Mesenchymal stem cell (in vitro differentiated cells and primary cell): ENCODE measurements around the gene HIVEP3.

Experiments used
- DNase-seq: peaks from one replicate; pipeline ENCODE4 v3.0.0-alpha.2; 2013
- H2AFZ ChIP-seq: one replicate; pipeline ENCODE4 v1.6.1; 2013; ENCODE audit warnings: low read depth, mild to moderate bottlenecking, control low read depth, inconsistent platforms, low read length, moderate library complexity
- H2AK5ac ChIP-seq: 2 replicates; pipeline ENCODE4 v1.6.1; 2013; ENCODE audit warnings: low read length, moderate library complexity, mild to moderate bottlenecking, inconsistent platforms; ENCODE audit not compliant: severe bottlenecking
- H2BK120ac ChIP-seq: one replicate; pipeline ENCODE4 v1.6.1; 2013; ENCODE audit warnings: low read depth, mild to moderate bottlenecking, inconsistent platforms, low read length, moderate library complexity
- H2BK12ac ChIP-seq, 2 experiments: one replicate each; pipeline ENCODE4 v1.6.1; 2013; ENCODE audit warnings: inconsistent platforms in 2 of 2, low read length in 2 of 2, mild to moderate bottlenecking in 2 of 2, moderate library complexity in 2 of 2, control low read depth in 1 of 2
- H2BK15ac ChIP-seq: one replicate; pipeline ENCODE4 v1.6.1; 2013; ENCODE audit warnings: mild to moderate bottlenecking, low read depth, inconsistent platforms; ENCODE audit not compliant: poor library complexity, severe bottlenecking
- H2BK5ac ChIP-seq: 2 replicates; pipeline ENCODE4 v1.6.1; 2013; ENCODE audit warnings: low read depth, mild to moderate bottlenecking, low read length, control low read depth, inconsistent platforms; ENCODE audit not compliant: poor library complexity, severe bottlenecking
- H3K14ac ChIP-seq, 2 experiments: one replicate each; pipeline ENCODE4 v1.6.1; 2013; ENCODE audit warnings: inconsistent platforms in 2 of 2, low read length in 2 of 2, control low read depth in 1 of 2, mild to moderate bottlenecking in 1 of 2, moderate library complexity in 1 of 2
- H3K18ac ChIP-seq, 2 experiments: one replicate each; pipeline ENCODE4 v1.6.1; 2013; ENCODE audit warnings: inconsistent platforms in 2 of 2, low read length in 2 of 2, control low read depth in 1 of 2, low read depth in 1 of 2, mild to moderate bottlenecking in 1 of 2
- H3K23ac ChIP-seq, 2 experiments: one replicate each; pipeline ENCODE4 v1.6.1; 2013; ENCODE audit warnings: inconsistent platforms in 2 of 2, low read length in 2 of 2, mild to moderate bottlenecking in 2 of 2, moderate library complexity in 2 of 2, control low read depth in 1 of 2
- H3K27ac ChIP-seq: 2 replicates; pipeline ENCODE4 v1.5.1; 2013; ENCODE audit warnings: mild to moderate bottlenecking, moderate library complexity, low read length, control low read depth, inconsistent platforms; ENCODE audit not compliant: poor library complexity, severe bottlenecking
- H3K27me3 ChIP-seq, 2 experiments: 2 replicates each; pipeline versions ENCODE4 v1.6.1 to v1.7.0; 2013; ENCODE audit warnings: low read length in 2 of 2, mild to moderate bottlenecking in 2 of 2, moderate library complexity in 2 of 2, control low read depth in 1 of 2, inconsistent platforms in 1 of 2; ENCODE audit not compliant: control insufficient read depth in 1 of 2, insufficient read depth in 1 of 2
- H3K36me3 ChIP-seq, 2 experiments: 2 replicates each; pipeline versions ENCODE4 v1.6.1 to v1.7.0; 2013; ENCODE audit warnings: low read length in 2 of 2, control low read depth in 1 of 2, inconsistent platforms in 1 of 2, low read depth in 1 of 2, mild to moderate bottlenecking in 1 of 2; ENCODE audit not compliant: insufficient read depth in 2 of 2, control insufficient read depth in 1 of 2
- H3K4ac ChIP-seq, 2 experiments: one replicate each; pipeline ENCODE4 v1.6.1; 2013; ENCODE audit warnings: inconsistent platforms in 2 of 2, low read length in 2 of 2, mild to moderate bottlenecking in 2 of 2, moderate library complexity in 2 of 2, control low read depth in 1 of 2, low read depth in 1 of 2
- H3K4me1 ChIP-seq: 2 replicates; pipeline ENCODE4 v1.6.1; 2013; ENCODE audit warnings: low read depth, low read length, control low read depth; ENCODE audit not compliant: control insufficient read depth, insufficient read depth
- H3K4me2 ChIP-seq: 2 replicates; pipeline ENCODE4 v1.6.1; 2013; ENCODE audit warnings: low read length, mild to moderate bottlenecking, inconsistent platforms; ENCODE audit not compliant: poor library complexity, severe bottlenecking
- H3K4me3 ChIP-seq, 2 experiments: 2 replicates each; pipeline versions ENCODE4 v1.5.1 to v1.7.0; 2013; ENCODE audit warnings: low read length in 2 of 2, mild to moderate bottlenecking in 2 of 2, control low read depth in 1 of 2, low read depth in 1 of 2; ENCODE audit not compliant: insufficient read depth in 1 of 2
- H3K79me1 ChIP-seq: replicated peaks from 2 replicates; pipeline ENCODE4 v1.6.1; 2013; ENCODE audit warnings: mild to moderate bottlenecking, control low read depth, low read length, inconsistent platforms; ENCODE audit not compliant: poor library complexity, severe bottlenecking
- H3K9ac ChIP-seq: 2 replicates; pipeline ENCODE4 v1.7.0; 2013; ENCODE audit warnings: mild to moderate bottlenecking, low read length, moderate library complexity
- H3K9me3 ChIP-seq: 2 replicates; pipeline ENCODE4 v1.7.0; 2013; ENCODE audit warnings: mild to moderate bottlenecking, low read length; ENCODE audit not compliant: control insufficient read depth
- H4K8ac ChIP-seq: one replicate; pipeline ENCODE4 v1.6.1; 2013; ENCODE audit warnings: inconsistent platforms, mild to moderate bottlenecking, low read length, moderate library complexity
- H4K91ac ChIP-seq: one replicate; pipeline ENCODE4 v1.6.1; 2013; ENCODE audit warnings: mild to moderate bottlenecking, low read length, inconsistent platforms
- WGBS: methylation state at CpG from one replicate; pipeline ENCODE4 v1.1.7; 2013; ENCODE audit warnings: mixed read lengths; 5-methylcytosine and 5-hydroxymethylcytosine counted together

HIVEP3 gene

DNA sequence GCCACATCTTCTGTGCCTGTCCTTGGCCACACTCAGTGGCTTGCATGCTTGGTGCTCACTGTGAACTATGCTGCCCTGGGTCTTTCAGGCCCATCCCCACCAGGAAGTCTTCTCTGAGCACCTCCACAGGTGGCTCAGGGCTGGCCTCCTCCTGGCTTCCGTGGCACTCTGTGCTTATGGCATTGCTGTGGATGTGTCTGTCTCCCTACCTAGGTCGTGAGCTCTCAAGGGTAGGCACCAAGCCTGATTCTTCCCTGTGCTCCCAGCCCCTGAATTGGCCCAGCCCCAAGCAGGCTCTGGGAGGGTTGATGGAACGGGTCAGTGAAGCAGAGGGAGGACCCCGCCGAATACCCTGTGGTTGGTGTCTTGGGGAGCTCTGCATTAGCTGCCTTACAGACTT is 236.6 kb downstream of the HIVEP3 start:
- DNase-seq: no peak
- Histone ChIP-seq H2BK5ac (no peak overlapping the region), H3K4me3 (no peak overlapping the region), H3K27ac (no peak overlapping the region), H3K27me3 (peaks cover 0 to under 1% of the 10 kb centered on the region in 2 experiments), H3K36me3 (no peaks in the 10 kb centered on the region), H4K8ac (peak overlapping the region; percentile 39), H2BK15ac (no peak overlapping the region), H3K23ac (no peak overlapping the region), H2BK120ac (no peak overlapping the region), H3K79me1 (no peaks in the 10 kb centered on the region), H3K14ac (peak overlapping the region in 1 of 2 experiments; percentile 44), H3K4ac (peak overlapping the region in 1 of 2 experiments; percentile 61), H3K9ac (no peak overlapping the region), H3K9me3 (no peaks in the 10 kb centered on the region), H3K4me1 (peaks cover 32% of the 10 kb centered on the region), H2BK12ac (peak overlapping the region; percentile 49 to 51), H2AK5ac (no peak overlapping the region), H4K91ac (peak overlapping the region; percentile 54), H2AFZ (no peak overlapping the region), H3K18ac (peak overlapping the region in 1 of 2 experiments; percentile 67), H3K4me2 (no peak overlapping the region)
- 91% methylated on average over 2 of the region's 5 CpGs for WGBS

GRCh38 chr1:41681331-41682098 is 237.2 kb downstream of the HIVEP3 start:
- H3K9ac ChIP-seq: peak overlapping the region; percentile 37
- 64% methylated on average over 11 of the region's 11 CpGs for WGBS
- H3K36me3 ChIP-seq: no peaks in the 10 kb centered on the region
- H3K4me1 ChIP-seq: peaks cover 32% of the 10 kb centered on the region
- peak overlapping the region in 1 of 2 experiments; percentile 38 for H3K4me3 ChIP-seq
- H3K27me3 ChIP-seq: no peaks in the 10 kb centered on the region
- H3K4ac ChIP-seq: no peak overlapping the region
- H3K23ac ChIP-seq: no peak overlapping the region
- no peak overlapping the region for H2BK120ac ChIP-seq
- no peak overlapping the region for H3K27ac ChIP-seq
- no peak overlapping the region for H2BK15ac ChIP-seq
- no peak overlapping the region for H4K8ac ChIP-seq
- H3K18ac ChIP-seq: no peak overlapping the region
- peak; percentile 71 for DNase-seq
- H2AFZ ChIP-seq: no peak overlapping the region
- no peaks in the 10 kb centered on the region for H3K79me1 ChIP-seq
- no peak overlapping the region for H3K4me2 ChIP-seq
- no peak overlapping the region for H2AK5ac ChIP-seq
- peak overlapping the region in 1 of 2 experiments; percentile 3 for H3K14ac ChIP-seq
- H2BK12ac ChIP-seq: peak overlapping the region in 1 of 2 experiments; percentile 51
- peak overlapping the region; percentile 40 for H4K91ac ChIP-seq
- no peaks in the 10 kb centered on the region for H3K9me3 ChIP-seq
- H2BK5ac ChIP-seq: no peak overlapping the region

- H3K27me3 ChIP-seq: peaks cover 0 to 7% of the 10 kb centered on the region in 2 experiments
- H3K9ac ChIP-seq: no peak overlapping the region
- no peak overlapping the region for H3K4ac ChIP-seq
- H2BK120ac ChIP-seq: no peak overlapping the region
- peak overlapping the region in 1 of 2 experiments; percentile 12 for H2BK12ac ChIP-seq
- no peak overlapping the region for H3K14ac ChIP-seq
- no peak overlapping the region for H3K27ac ChIP-seq
- DNase-seq: no peak
- no peak overlapping the region for H3K23ac ChIP-seq
- H4K8ac ChIP-seq: no peak overlapping the region
- H2AK5ac ChIP-seq: no peak overlapping the region
- H2BK5ac ChIP-seq: no peak overlapping the region
- H3K4me2 ChIP-seq: no peak overlapping the region
- H3K18ac ChIP-seq: no peak overlapping the region
- no peak overlapping the region for H2BK15ac ChIP-seq
- no peaks in the 10 kb centered on the region for H3K36me3 ChIP-seq
- peaks cover 32% of the 10 kb centered on the region for H3K4me1 ChIP-seq
- H3K79me1 ChIP-seq: no peaks in the 10 kb centered on the region
- no peak overlapping the region for H3K4me3 ChIP-seq
- H3K9me3 ChIP-seq: no peaks in the 10 kb centered on the region
- no peak overlapping the region for H4K91ac ChIP-seq
- no peak overlapping the region for H2AFZ ChIP-seq
- 95% methylated on average over 1 of the region's 1 CpG for WGBS
These were observed 238.7 kb downstream of the HIVEP3 start for GRCh38 chr1:41679994-41680393.

DNA sequence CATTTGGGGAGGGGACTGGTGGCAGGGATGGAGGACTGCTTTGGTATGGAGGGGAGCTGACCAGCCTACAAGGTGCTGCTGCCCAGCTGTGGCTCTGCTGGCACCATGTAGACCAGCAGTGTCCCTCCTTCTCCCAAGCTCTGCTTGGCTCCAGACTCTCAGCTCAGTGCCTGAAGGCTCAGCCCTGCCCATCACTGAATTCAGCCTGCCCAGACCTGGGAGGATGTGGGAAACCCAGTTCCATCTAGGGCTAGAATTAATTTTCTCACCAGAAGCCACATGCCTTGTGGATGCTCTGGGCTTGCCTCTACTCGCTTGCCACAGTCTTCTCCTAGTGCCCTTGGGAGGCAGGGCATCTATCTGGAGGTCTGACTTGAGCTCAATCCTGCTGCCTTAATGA is 239.2 kb downstream of the HIVEP3 start:
- no peak overlapping the region for H3K23ac ChIP-seq
- peaks cover 0 to 9% of the 10 kb centered on the region in 2 experiments for H3K27me3 ChIP-seq
- H3K4ac ChIP-seq: peak overlapping the region in 1 of 2 experiments; percentile 24
- H3K4me1 ChIP-seq: peaks cover 32% of the 10 kb centered on the region
- no peaks in the 10 kb centered on the region for H3K36me3 ChIP-seq
- H3K18ac ChIP-seq: peak overlapping the region in 1 of 2 experiments; percentile 54
- H3K9ac ChIP-seq: no peak overlapping the region
- H2BK12ac ChIP-seq: peak overlapping the region in 1 of 2 experiments; percentile 37
- H3K9me3 ChIP-seq: no peaks in the 10 kb centered on the region
- no peak overlapping the region for H2BK5ac ChIP-seq
- H3K27ac ChIP-seq: no peak overlapping the region
- H3K14ac ChIP-seq: no peak overlapping the region
- DNase-seq: no peak
- no peak overlapping the region for H3K4me2 ChIP-seq
- H2AFZ ChIP-seq: no peak overlapping the region
- H2AK5ac ChIP-seq: peak overlapping the region; percentile 10
- no peak overlapping the region for H2BK120ac ChIP-seq
- no peak overlapping the region for H4K8ac ChIP-seq
- no peak overlapping the region for H2BK15ac ChIP-seq
- H3K4me3 ChIP-seq: no peak overlapping the region
- no peak overlapping the region for H4K91ac ChIP-seq
- H3K79me1 ChIP-seq: no peaks in the 10 kb centered on the region
- 88% methylated on average over 1 of the region's 1 CpG for WGBS
